ENCODE measurements around the gene USP11.

- TF ChIP-seq CTCF (IDR thresholded peaks at IDR 0.05 in 4 of 5, conservative IDR thresholded peaks at IDR 0.05 in 1 of 5) (no peak), POLR2A (IDR thresholded peaks at IDR 0.05) (no peak)
These were observed 46.6 kb upstream of the USP11 start for GRCh38 chrX:47186096-47186740.

Measured in gastrocnemius medialis (tissue), 4 donors.